H1 (cell line): Measurements from ENCODE around the gene PKD1. TPM values are rescaled to one million over a fixed set of nuclear protein-coding genes. Genes with fewer than 3 reads are reported as not detected.

Experiments
- CTCF ChIA-PET: fragments of 300-600 bp; sonication (Branson Sonifier 250); formaldehyde crosslinking; loops from one replicate; lab custom pipeline; 2021; ENCODE audit not compliant: partially characterized antibody; lab: Charles Lee
- POLR2A ChIA-PET: fragments of 300-600 bp; sonication (Branson Sonifier 250); formaldehyde crosslinking; loops from one replicate; lab custom pipeline; 2021; ENCODE audit warnings: inconsistent platforms; ENCODE audit not compliant: partially characterized antibody; lab: Charles Lee
- DNase-seq, 2 experiments: peaks; one replicate each; pipeline versions ENCODE4 v3.0.0 to v3.0.0-alpha.2; 2010 to 2022; ENCODE audit warnings: low spot score in 2 of 2, low read depth in 1 of 2, mixed read lengths in 1 of 2
- FAIRE-seq: peaks from 2 replicates; lab custom pipeline; 2011; peaks lifted over from hg19 to GRCh38; lab: Jason Lieb, UNC
- H2AFZ ChIP-seq: 2 replicates; pipeline ENCODE4 v1.8.1; 2012; ENCODE audit warnings: low read length, inconsistent platforms
- H2AK5ac ChIP-seq: 2 replicates; pipeline ENCODE4 v1.6.1; 2013; ENCODE audit warnings: low read depth, low read length
- H2BK120ac ChIP-seq: replicated peaks from 2 replicates; pipeline ENCODE3; 2013; ENCODE audit warnings: low read depth, low read length, inconsistent platforms
- H2BK12ac ChIP-seq: 2 replicates; pipeline ENCODE4 v1.6.1; 2013; ENCODE audit warnings: low read depth, low read length
- H2BK15ac ChIP-seq: 2 replicates; pipeline ENCODE4 v1.6.1; 2013; ENCODE audit warnings: low read length
- H2BK20ac ChIP-seq: 2 replicates; pipeline ENCODE4 v1.6.1; 2013; ENCODE audit warnings: low read length
- H2BK5ac ChIP-seq: 2 replicates; pipeline ENCODE4 v1.6.1; 2013; ENCODE audit warnings: low read depth, low read length
- H3K14ac ChIP-seq: 2 replicates; pipeline ENCODE4 v1.6.1; 2013; ENCODE audit warnings: inconsistent platforms; ENCODE audit not compliant: insufficient read length
- H3K18ac ChIP-seq: 2 replicates; pipeline ENCODE4 v1.6.1; 2013; ENCODE audit warnings: low read length; ENCODE audit errors: extremely low read depth
- H3K23ac ChIP-seq: 2 replicates; pipeline ENCODE4 v1.6.1; 2013; ENCODE audit warnings: inconsistent platforms; ENCODE audit not compliant: insufficient read length
- H3K23me2 ChIP-seq: 2 replicates; pipeline ENCODE4 v1.6.1; 2013; ENCODE audit warnings: low read depth, low read length
- H3K27ac ChIP-seq: 2 replicates; pipeline ENCODE4 v1.6.1; 2011; ENCODE audit warnings: low read depth, low read length, inconsistent platforms
- H3K27me3 ChIP-seq, 4 experiments: replicated peaks in 1 of 4; 1 replicate in 1 of 4; 2 replicates in 3 of 4; pipeline versions ENCODE4 v1.6.1 to v1.8.1; 2011 to 2013; ENCODE audit warnings: low read length in 3 of 4, mild to moderate bottlenecking in 3 of 4, inconsistent platforms in 2 of 4, mixed read lengths in 2 of 4, moderate library complexity in 1 of 4; ENCODE audit not compliant: control insufficient read depth in 3 of 4, insufficient read depth in 3 of 4; ENCODE audit errors: extremely low read depth in 1 of 4
- H3K36me3 ChIP-seq, 4 experiments: 2 replicates each; pipeline versions ENCODE4 v1.6.1 to v1.8.1; 2011 to 2013; ENCODE audit warnings: mild to moderate bottlenecking in 4 of 4, low read length in 3 of 4, moderate library complexity in 2 of 4, control low read depth in 1 of 4, inconsistent platforms in 1 of 4; ENCODE audit not compliant: insufficient read depth in 4 of 4, control insufficient read depth in 2 of 4
- H3K4ac ChIP-seq: replicated peaks from 2 replicates; pipeline ENCODE3; 2013; ENCODE audit warnings: low read length, low read depth, mixed read lengths, inconsistent platforms; ENCODE audit not compliant: insufficient read length
- H3K4me1 ChIP-seq, 4 experiments: replicated peaks in 1 of 4; 1 replicate in 1 of 4; 2 replicates in 3 of 4; pipeline versions ENCODE4 v1.6.1 to v1.8.1; 2011 to 2013; ENCODE audit warnings: low read length in 3 of 4, inconsistent platforms in 2 of 4, mixed read lengths in 1 of 4; ENCODE audit not compliant: insufficient read depth in 4 of 4, control insufficient read depth in 3 of 4
- H3K4me2 ChIP-seq, 2 experiments: 2 replicates each; pipeline versions ENCODE4 v1.6.1 to v1.8.1; 2011 to 2013; ENCODE audit warnings: low read depth in 2 of 2, low read length in 2 of 2, control low read depth in 1 of 2, inconsistent platforms in 1 of 2, mild to moderate bottlenecking in 1 of 2; ENCODE audit not compliant: insufficient read depth in 1 of 2
- H3K4me3 ChIP-seq, 4 experiments: fragments of 200-600, 300-600 bp in 1 of 4; sonication (generic), shearing (Covaris generic), sonication (Bioruptor Twin) in 1 of 4; 2 replicates each; pipeline versions ENCODE4 v1.5.1 to v1.8.1; 2011 to 2016; ENCODE audit warnings: low read length in 4 of 4, low read depth in 3 of 4, control low read depth in 2 of 4, inconsistent platforms in 2 of 4, mild to moderate bottlenecking in 2 of 4, mixed read lengths in 1 of 4, moderate library complexity in 1 of 4; ENCODE audit not compliant: insufficient read depth in 2 of 4; ENCODE audit errors: extremely low read depth in 1 of 4
- H3K56ac ChIP-seq: replicated peaks from 2 replicates; pipeline ENCODE3; 2013; ENCODE audit warnings: low read depth, mild to moderate bottlenecking, mixed read lengths, low read length, inconsistent platforms; ENCODE audit not compliant: insufficient read length
- H3K79me1 ChIP-seq: 2 replicates; pipeline ENCODE4 v1.6.1; 2013; ENCODE audit warnings: low read depth, low read length, control low read depth
- H3K79me2 ChIP-seq, 2 experiments: 2 replicates each; pipeline versions ENCODE4 v1.6.1 to v1.8.1; 2012 to 2013; ENCODE audit warnings: low read length in 2 of 2, mild to moderate bottlenecking in 2 of 2, inconsistent platforms in 1 of 2; ENCODE audit not compliant: insufficient read depth in 2 of 2, control insufficient read depth in 1 of 2
- H3K9ac ChIP-seq, 4 experiments: replicated peaks in 1 of 4; 1 replicate in 1 of 4; 2 replicates in 3 of 4; pipeline versions ENCODE4 v1.6.1 to v1.8.1; 2011 to 2013; ENCODE audit warnings: low read depth in 3 of 4, low read length in 3 of 4, control low read depth in 2 of 4, mild to moderate bottlenecking in 2 of 4, moderate library complexity in 2 of 4, inconsistent platforms in 1 of 4; ENCODE audit errors: extremely low read depth in 1 of 4
- H3K9me3 ChIP-seq, 2 experiments: 2 replicates each; pipeline versions ENCODE4 v1.6.1 to v1.8.1; 2012 to 2013; ENCODE audit warnings: mild to moderate bottlenecking in 2 of 2, moderate library complexity in 2 of 2, control low read depth in 1 of 2, inconsistent platforms in 1 of 2, low read depth in 1 of 2, low read length in 1 of 2, mixed read lengths in 1 of 2; ENCODE audit not compliant: insufficient read depth in 2 of 2
- H4K20me1 ChIP-seq, 2 experiments: replicated peaks in 1 of 2; 2 replicates each; pipeline versions ENCODE3 to v1.8.1; 2011 to 2013; ENCODE audit warnings: inconsistent platforms in 2 of 2, low read length in 2 of 2, mild to moderate bottlenecking in 1 of 2; ENCODE audit not compliant: insufficient read depth in 2 of 2, control insufficient read depth in 1 of 2
- H4K5ac ChIP-seq: 2 replicates; pipeline ENCODE4 v1.6.1; 2013; ENCODE audit warnings: low read length, low read depth, mixed read lengths, inconsistent platforms; ENCODE audit not compliant: insufficient read length
- H4K8ac ChIP-seq: 2 replicates; pipeline ENCODE4 v1.8.0; 2013; ENCODE audit warnings: mild to moderate bottlenecking, moderate library complexity, low read length, inconsistent platforms; ENCODE audit not compliant: insufficient read depth; ENCODE audit errors: extremely low read depth
- H4K91ac ChIP-seq: replicated peaks from 2 replicates; pipeline ENCODE3; 2013; ENCODE audit warnings: low read length, mixed read lengths, inconsistent platforms; ENCODE audit not compliant: insufficient read length
- CREB1 ChIP-seq: IDR thresholded peaks from 2 replicates; pipeline ENCODE4 v1.6.1; 2012; ENCODE audit warnings: inconsistent platforms
- NRF1 ChIP-seq: IDR thresholded peaks from 2 replicates; pipeline ENCODE4 v1.6.1; 2011; ENCODE audit warnings: mild to moderate bottlenecking, low read depth, low read length, improper control_type of control experiment
- POLR2AphosphoS5 ChIP-seq: IDR thresholded peaks from 2 replicates; pipeline ENCODE4 v1.6.1; 2011; ENCODE audit warnings: low read depth, low read length
- SIN3A ChIP-seq, 2 experiments: IDR thresholded peaks in 1 of 2; conservative IDR thresholded peaks in 1 of 2; 2 replicates each; pipeline ENCODE4 v1.6.1; 2011 to 2012; ENCODE audit warnings: low read length in 2 of 2, improper control_type of control experiment in 1 of 2, low read depth in 1 of 2, mild to moderate bottlenecking in 1 of 2
- WGBS, 2 experiments: shearing (Covaris generic) in 1 of 2; methylation state at CpG; one replicate each; pipeline versions ENCODE4 v1.1.6 to v1.1.7; 2013 to 2015; ENCODE audit warnings: low lambda C conversion rate in 2 of 2, mixed read lengths in 2 of 2, inconsistent platforms in 1 of 2, low coverage in 1 of 2, missing lambda C conversion rate in 1 of 2; ENCODE audit not compliant: insufficient replicate concordance in 2 of 2, insufficient coverage in 1 of 2, insufficient read length in 1 of 2; ENCODE audit errors: extremely low coverage in 1 of 2, missing lambda C conversion rate in 1 of 2; 5-methylcytosine and 5-hydroxymethylcytosine counted together
- polyA plus RNA-seq, 7 experiments: library from polyadenylated mRNA; depleted of rRNA in 3 of 7; stranded (reverse) in 5 of 7; unstranded in 2 of 7; fragments of >200 nt in 5 of 7; fragments of 200-250 nt in 2 of 7; gene quantifications; 1 replicate in 5 of 7; 2 replicates in 1 of 7; 4 replicates in 1 of 7; pipeline versions ENCODE4 v1.2.1 to v1.2.3, GENCODE V29; 2011 to 2013; ENCODE audit warnings: missing spikeins in 2 of 7, mixed read lengths in 2 of 7
- total RNA-seq: library from RNA; stranded (reverse); fragmentation: NEBNext Ultra II Directional; extraction: Animal tissue kit (Norgen Biotek cat#: 25700); gene quantifications from 2 replicates; pipeline ENCODE4 v1.2.1, GENCODE V29; 2021

Gene PKD1
- total and polyA plus RNA-seq, 2 of the 8 experiments (the other 6 are each of a cell fraction or from before 2014, with no cell fraction given) = 40.6 to 52.7 TPM

DNA sequence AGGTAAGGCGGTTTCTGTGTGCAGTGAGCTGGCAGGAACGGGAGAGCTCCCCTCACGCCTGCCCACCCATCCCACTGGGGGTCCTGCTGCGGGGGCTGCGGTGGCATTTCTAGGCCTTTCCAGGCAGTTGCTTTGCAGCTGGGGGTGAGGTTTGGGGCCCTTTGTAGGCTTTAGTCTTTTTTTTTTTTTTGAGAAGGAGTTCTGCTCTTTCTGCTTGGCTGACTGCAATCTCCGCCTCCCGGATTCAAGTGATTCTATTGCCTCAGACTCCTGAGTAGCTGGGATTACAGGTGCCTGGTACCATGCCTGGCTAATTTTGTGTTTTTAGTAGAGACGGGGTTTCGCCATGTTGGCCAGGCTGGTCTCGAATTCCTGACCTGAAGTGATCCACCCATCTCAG is 76.8 kb downstream of the PKD1 start:
- no peak overlapping the region for H3K14ac ChIP-seq
- H2BK5ac ChIP-seq = no peak overlapping the region
- no peak overlapping the region for H3K4me3 ChIP-seq
- no peak overlapping the region for H3K4ac ChIP-seq
- no peak overlapping the region for H2BK12ac ChIP-seq
- H3K79me1 ChIP-seq = no peaks in the 10 kb centered on the region
- no peak overlapping the region for H3K18ac ChIP-seq
- no peaks in the 10 kb centered on the region for H3K23me2 ChIP-seq
- H3K4me2 ChIP-seq = no peak overlapping the region
- H2BK120ac ChIP-seq = no peak overlapping the region
- no peak for FAIRE-seq
- no peak overlapping the region for H2BK15ac ChIP-seq
- DNase-seq = no peak
- H3K79me2 ChIP-seq = no peaks in the 10 kb centered on the region
- H3K56ac ChIP-seq = no peak overlapping the region
- H3K9ac ChIP-seq = no peak overlapping the region
- no peaks in the 10 kb centered on the region for H3K27me3 ChIP-seq
- no peak overlapping the region for H2AFZ ChIP-seq
- CTCF ChIA-PET = interaction anchor here (0.6 to 1.3 kb wide), 5 partner anchors 13 to 711 kb away, joined by 3 to 5 read pairs (median 3); no protein-coding TSS in a partner anchor
- H4K91ac ChIP-seq = no peak overlapping the region
- POLR2A ChIA-PET = interaction anchor here (1.3 to 1.6 kb wide), 3 partner anchors 13 to 97 kb away, joined by 4 to 5 read pairs (median 5); no protein-coding TSS in a partner anchor
- peaks cover 0 to 13% of the 10 kb centered on the region in 2 experiments for H4K20me1 ChIP-seq
- H2AK5ac ChIP-seq = no peak overlapping the region
- H3K36me3 ChIP-seq = peaks cover 0 to 7% (median 0%) of the 10 kb centered on the region in 4 experiments; a peak in 3 of 8 replicates
- no peak overlapping the region for H3K27ac ChIP-seq
- H3K23ac ChIP-seq = no peak overlapping the region
- 92% methylated on average over 10 of the region's 10 CpGs; no CpG with 5 or more reads in 1 of the 2 experiments for whole genome bisulfite sequencing, 2 experiments
- H2BK20ac ChIP-seq = no peak overlapping the region
- H4K5ac ChIP-seq = no peak overlapping the region
- no peak for TF ChIP-seq CREB1
- TF ChIP-seq SIN3A (conservative IDR thresholded peaks at IDR 0.05 in 1 of 2, IDR thresholded peaks at IDR 0.05 in 1 of 2; ENCODE audit: low read depth in 1 of 2, low read length in 2 of 2) = no peak
- no peak for TF ChIP-seq NRF1
- no peak for TF ChIP-seq POLR2AphosphoS5
- H4K8ac ChIP-seq = no peak overlapping the region
- no peaks in the 10 kb centered on the region for H3K9me3 ChIP-seq
- H3K4me1 ChIP-seq = no peaks in the 10 kb centered on the region
